ENCODE results near the gene BRDT. TPM values are rescaled to one million over a fixed set of nuclear protein-coding genes. Genes with fewer than 3 reads are reported as not detected.

BRDT gene
- total RNA-seq, 1 experiment from 2014 or later: not detected

- ATAC-seq (no peak), DNase-seq (ENCODE audit: low read depth, low spot score) (no peak)
- POLR2A ChIA-PET: interaction anchor here (0.6 kb wide), 1 partner anchor 219 kb away, joined by 4 read pairs; no protein-coding TSS in a partner anchor
- H3K4me3 ChIP-seq (ENCODE audit: low read depth in 2 of 2, low read length in 2 of 2): no peak overlapping the region
- in situ Hi-C loops (cut with HindIII; ENCODE audit: low pct_unique_long_range_greater_than_20kb, low sequenced_read_pairs): no loop called here
- CTCF ChIA-PET: no interaction called here
- intact Hi-C loops (cut with micrococcal nuclease; ENCODE audit: unreplicated experiment): no loop called here
- TF ChIP-seq CTCF (IDR thresholded peaks at IDR 0.05): no peak
- TF ChIP-seq REST (IDR thresholded peaks at IDR 0.05; ENCODE audit: insufficient read depth in 1 of 2, low read depth in 2 of 2, low read length in 1 of 2): no peak
- TF ChIP-seq TCF7L2 (IDR thresholded peaks at IDR 0.05; ENCODE audit: low read depth, low read length): no peak
- TF ChIP-seq SIN3A (IDR thresholded peaks at IDR 0.05; ENCODE audit: borderline replicate concordance, insufficient read depth, low read depth, low read length): no peak
- no peak for TF ChIP-seq POLR2AphosphoS5 (IDR thresholded peaks at IDR 0.05; ENCODE audit: low read depth, low read length)
- no peaks in the 10 kb centered on the region for H3K4me1 ChIP-seq (ENCODE audit: control insufficient read depth, insufficient read depth, low read length)
- H3K36me3 ChIP-seq (ENCODE audit: control insufficient read depth, insufficient read depth, low read length): no peaks in the 10 kb centered on the region; the same call in 1 of the 2 replicates
- H3K27ac ChIP-seq (ENCODE audit: low read length): no peak overlapping the region
- H3K9me3 ChIP-seq (ENCODE audit: control insufficient read depth, insufficient read depth, low read depth, low read length): no peaks in the 10 kb centered on the region
- no TSS peak for BruUV-seq (replicated peaks)
- no peaks in the 10 kb centered on the region; the same call in 1 of the 2 replicates for H3K27me3 ChIP-seq (ENCODE audit: control insufficient read depth, insufficient read depth, low read length)
These were observed 81.5 kb downstream of the BRDT start for GRCh38 chr1:92030656-92031107.

- no peak for TF ChIP-seq SIN3A (IDR thresholded peaks at IDR 0.05; ENCODE audit: borderline replicate concordance, insufficient read depth, low read depth, low read length)
- TF ChIP-seq REST (IDR thresholded peaks at IDR 0.05; ENCODE audit: insufficient read depth in 1 of 2, low read depth in 2 of 2, low read length in 1 of 2): no peak
- no peak for TF ChIP-seq POLR2AphosphoS5 (IDR thresholded peaks at IDR 0.05; ENCODE audit: low read depth, low read length)
- no peak for TF ChIP-seq TCF7L2 (IDR thresholded peaks at IDR 0.05; ENCODE audit: low read depth, low read length)
- TF ChIP-seq CTCF (IDR thresholded peaks at IDR 0.05): no peak
- no TSS peak for BruUV-seq (replicated peaks)
- ChIA-PET CTCF (no interaction called here), POLR2A (no interaction called here)
- H3K4me3 ChIP-seq (ENCODE audit: low read depth in 2 of 2, low read length in 2 of 2): no peak overlapping the region
- no peaks in the 10 kb centered on the region; the same call in 1 of the 2 replicates for H3K36me3 ChIP-seq (ENCODE audit: control insufficient read depth, insufficient read depth, low read length)
- no peak for ATAC-seq
- H3K27me3 ChIP-seq (ENCODE audit: control insufficient read depth, insufficient read depth, low read length): no peaks in the 10 kb centered on the region; the same call in none of the 2 replicates
- no peak for DNase-seq (ENCODE audit: low read depth, low spot score)
- no peaks in the 10 kb centered on the region for H3K9me3 ChIP-seq (ENCODE audit: control insufficient read depth, insufficient read depth, low read depth, low read length)
- H3K4me1 ChIP-seq (ENCODE audit: control insufficient read depth, insufficient read depth, low read length): no peaks in the 10 kb centered on the region
- no peak overlapping the region for H3K27ac ChIP-seq (ENCODE audit: low read length)
- in situ Hi-C loops (cut with HindIII; ENCODE audit: low pct_unique_long_range_greater_than_20kb, low sequenced_read_pairs): no loop called here
- intact Hi-C loops (cut with micrococcal nuclease; ENCODE audit: unreplicated experiment): no loop called here
These were observed 82.3 kb downstream of the BRDT start for GRCh38 chr1:92031281-92032110.

Measured in Panc1 (cell line).